HepG2 (cell line): ENCODE data around the gene JSRP1. TPM values are rescaled to one million over a fixed set of nuclear protein-coding genes. Genes with fewer than 3 reads are reported as not detected.

Experiments
- CEBPG ChIP-seq: IDR thresholded peaks from 2 replicates; pipeline ENCODE4 v1.6.1; 2016
- E2F2 ChIP-seq: sonication (generic); formaldehyde crosslinking; IDR thresholded peaks from 2 replicates; pipeline ENCODE4 v1.4.0; 2020; ENCODE audit warnings: missing genetic modification reagents, borderline replicate concordance
- ELF3 ChIP-seq: IDR thresholded peaks from 2 replicates; pipeline ENCODE4 v1.6.1; 2016; ENCODE audit warnings: missing genetic modification reagents, missing compliant biosample characterization
- JUND ChIP-seq: sonication (generic); formaldehyde crosslinking; IDR thresholded peaks from 2 replicates; pipeline ENCODE4 v1.8.0; 2022; ENCODE audit warnings: mild to moderate bottlenecking, missing genetic modification reagents
- KDM5B ChIP-seq: sonication (generic); formaldehyde crosslinking; IDR thresholded peaks from 2 replicates; pipeline ENCODE4 v1.4.0; 2020; ENCODE audit warnings: missing genetic modification reagents, mild to moderate bottlenecking, borderline replicate concordance
- MAZ ChIP-seq, 2 experiments: sonication (generic) in 1 of 2; formaldehyde crosslinking in 1 of 2; IDR thresholded peaks; 2 replicates each; pipeline versions ENCODE4 v1.5.0 to v1.6.1; 2012 to 2020; ENCODE audit warnings: low read depth in 2 of 2, mild to moderate bottlenecking in 2 of 2, borderline replicate concordance in 1 of 2, improper control_type of control experiment in 1 of 2, low read length in 1 of 2, missing genetic modification reagents in 1 of 2, moderate library complexity in 1 of 2
- MTA1 ChIP-seq: sonication (generic); formaldehyde crosslinking; IDR thresholded peaks from 2 replicates; pipeline ENCODE4 v1.4.0; 2020; ENCODE audit warnings: missing genetic modification reagents, mild to moderate bottlenecking, borderline replicate concordance
- NR0B2 ChIP-seq: sonication (generic); formaldehyde crosslinking; IDR thresholded peaks from 2 replicates; pipeline ENCODE4 v1.4.0; 2020; ENCODE audit warnings: mild to moderate bottlenecking, missing genetic modification reagents
- PAX8 ChIP-seq: sonication (generic); formaldehyde crosslinking; IDR thresholded peaks from 2 replicates; pipeline ENCODE4 v1.8.0; 2022; ENCODE audit warnings: mild to moderate bottlenecking, missing genetic modification reagents, borderline replicate concordance
- SP2 ChIP-seq: sonication (generic); formaldehyde crosslinking; IDR thresholded peaks from 2 replicates; pipeline ENCODE4 v1.5.1; 2020; ENCODE audit warnings: mild to moderate bottlenecking, missing genetic modification reagents
- SRSF1 ChIP-seq: fragments of 200-400 bp; formaldehyde crosslinking; optimal IDR thresholded peaks from 2 replicates; pipeline ENCODE3; 2017; ENCODE audit warnings: mild to moderate bottlenecking, low read depth, low read length, moderate library complexity
- SRY ChIP-seq: sonication (generic); formaldehyde crosslinking; IDR thresholded peaks from 2 replicates; pipeline ENCODE4 v1.8.0; 2022; ENCODE audit warnings: mild to moderate bottlenecking, missing genetic modification reagents
- STAG1 ChIP-seq: sonication (generic); formaldehyde crosslinking; IDR thresholded peaks from 2 replicates; pipeline ENCODE4 v1.4.0; 2020; ENCODE audit warnings: missing genetic modification reagents
- THAP8 ChIP-seq: sonication (generic); formaldehyde crosslinking; IDR thresholded peaks from 2 replicates; pipeline ENCODE4 v1.5.1; 2020; ENCODE audit warnings: missing genetic modification reagents, mild to moderate bottlenecking, borderline replicate concordance
- U2AF2 ChIP-seq: fragments of 200-400 bp; formaldehyde crosslinking; IDR thresholded peaks from 2 replicates; pipeline ENCODE4 v1.6.1; 2017; ENCODE audit warnings: low read depth, mild to moderate bottlenecking, low read length
- ZFP62 ChIP-seq: sonication (generic); formaldehyde crosslinking; IDR thresholded peaks from 2 replicates; pipeline ENCODE4 v1.4.0; 2020; ENCODE audit warnings: missing genetic modification reagents
- ZNF20 ChIP-seq: sonication (generic); formaldehyde crosslinking; IDR thresholded peaks from 2 replicates; pipeline ENCODE4 v1.4.0; 2020; ENCODE audit warnings: mild to moderate bottlenecking, moderate library complexity, missing genetic modification reagents
- ZNF292 ChIP-seq: sonication (generic); formaldehyde crosslinking; IDR thresholded peaks from 2 replicates; pipeline ENCODE4 v1.8.1; 2022; ENCODE audit warnings: mild to moderate bottlenecking, low read depth, missing genetic modification reagents, borderline replicate concordance
- ZNF543 ChIP-seq: sonication (generic); formaldehyde crosslinking; IDR thresholded peaks from 2 replicates; pipeline ENCODE4 v1.4.0; 2020; ENCODE audit warnings: mild to moderate bottlenecking, missing genetic modification reagents
- ZNF619 ChIP-seq: sonication (generic); formaldehyde crosslinking; IDR thresholded peaks from 2 replicates; pipeline ENCODE4 v1.4.0; 2020; ENCODE audit warnings: mild to moderate bottlenecking, missing genetic modification reagents
- ZNF746 ChIP-seq: sonication (generic); formaldehyde crosslinking; IDR thresholded peaks from 2 replicates; pipeline ENCODE4 v1.8.0; 2022; ENCODE audit warnings: mild to moderate bottlenecking, missing genetic modification reagents
- ZNF75D ChIP-seq: sonication (generic); formaldehyde crosslinking; IDR thresholded peaks from 2 replicates; pipeline ENCODE4 v1.8.1; 2023; ENCODE audit warnings: missing genetic modification reagents, mild to moderate bottlenecking, borderline replicate concordance
- ZNF768 ChIP-seq: sonication (generic); formaldehyde crosslinking; IDR thresholded peaks from 2 replicates; pipeline ENCODE4 v1.4.0; 2020; ENCODE audit warnings: missing genetic modification reagents
- ZNF781 ChIP-seq: sonication (generic); formaldehyde crosslinking; IDR thresholded peaks from 2 replicates; pipeline ENCODE4 v1.5.1; 2020; ENCODE audit warnings: borderline replicate concordance, mild to moderate bottlenecking, missing genetic modification reagents; ENCODE audit errors: not compliant biosample characterization
- ZNF850 ChIP-seq: sonication (generic); formaldehyde crosslinking; conservative IDR thresholded peaks from 2 replicates; pipeline ENCODE4 v1.9.0; 2021; ENCODE audit warnings: mild to moderate bottlenecking, missing genetic modification reagents
- ZZZ3 ChIP-seq: sonication (generic); formaldehyde crosslinking; IDR thresholded peaks from 2 replicates; pipeline ENCODE4 v1.4.0; 2020; ENCODE audit warnings: missing genetic modification reagents, mild to moderate bottlenecking, borderline replicate concordance
- polyA plus RNA-seq, 8 experiments: library from polyadenylated mRNA; depleted of rRNA in 3 of 8; stranded (reverse) in 7 of 8; unstranded in 1 of 8; fragments of >200 nt; fragmentation: Illumina TruSeq in 4 of 8; extraction: Trizol in 4 of 8; gene quantifications; 2 replicates each; pipeline versions ENCODE4 v1.2.1 to v1.2.3, GENCODE V29; 2011 to 2016; ENCODE audit warnings: low read depth in 4 of 8, missing spikeins in 1 of 8, mixed read lengths in 1 of 8; ENCODE audit not compliant: insufficient read depth in 1 of 8
- total RNA-seq, 5 experiments: library from RNA; depleted of rRNA; stranded (reverse); fragments of >200 nt; fragmentation: Illumina TruSeq; extraction: Trizol; gene quantifications; 2 replicates each; pipeline ENCODE4 v1.2.3, GENCODE V29; 2016; ENCODE audit warnings: low read depth in 1 of 5
- TF ChIP-seq, protein P1 (sequence below): sonication (generic); formaldehyde crosslinking; IDR thresholded peaks from 2 replicates; pipeline ENCODE4 v1.8.0; 2022; ENCODE audit warnings: mild to moderate bottlenecking, missing genetic modification reagents, moderate library complexity
- TF ChIP-seq, protein P2 (sequence below): sonication (generic); formaldehyde crosslinking; IDR thresholded peaks from 2 replicates; pipeline ENCODE4 v1.8.1; 2023; ENCODE audit warnings: mild to moderate bottlenecking, missing genetic modification reagents

Gene JSRP1
- total and polyA plus RNA-seq, 2 of the 13 experiments (the other 11 are each of a cell fraction or from before 2014, with no cell fraction given): 0.16 to 0.38 TPM

GRCh38 chr19:2242092-2242537 is 14.1 kb downstream of the JSRP1 start (continued):
- TF ChIP-seq MTA1 (no peak), ELF3 (CRISPR knock-in tag) (peak; percentile 62; the same call in 1 of the 2 replicates), ZNF543 (CRISPR knock-in tag) (peak; percentile 97), KDM5B (CRISPR knock-in tag) (peak; percentile 48; the same call in 1 of the 2 replicates), ZNF292 (peak; percentile 91; the same call in 1 of the 2 replicates), STAG1 (no peak), ZFP62 (CRISPR knock-in tag) (no peak), SRSF1 (no peak), THAP8 (CRISPR knock-in tag) (no peak), NR0B2 (CRISPR knock-in tag) (no peak), ZNF619 (CRISPR knock-in tag) (no peak), ZNF781 (CRISPR knock-in tag) (no peak), SRY (CRISPR knock-in tag) (no peak), CEBPG (no peak; the same call in 1 of the 2 replicates), ZNF768 (CRISPR knock-in tag) (no peak), ZNF746 (CRISPR knock-in tag) (peak; percentile 52; the same call in 1 of the 2 replicates), ZNF75D (no peak), ZNF850 (CRISPR knock-in tag) (no peak), SP2 (no peak), E2F2 (CRISPR knock-in tag) (no peak), ZNF20 (CRISPR knock-in tag) (no peak), PAX8 (no peak), ZZZ3 (no peak), JUND (CRISPR knock-in tag) (no peak), U2AF2 (no peak), MAZ (IDR thresholded peaks at IDR 0.05; ENCODE audit: borderline replicate concordance, low read depth, low read length) (no peak), MAZ (CRISPR knock-in tag; IDR thresholded peaks at IDR 0.05; ENCODE audit: low read depth) (no peak)
- TF ChIP-seq, protein P1, sequence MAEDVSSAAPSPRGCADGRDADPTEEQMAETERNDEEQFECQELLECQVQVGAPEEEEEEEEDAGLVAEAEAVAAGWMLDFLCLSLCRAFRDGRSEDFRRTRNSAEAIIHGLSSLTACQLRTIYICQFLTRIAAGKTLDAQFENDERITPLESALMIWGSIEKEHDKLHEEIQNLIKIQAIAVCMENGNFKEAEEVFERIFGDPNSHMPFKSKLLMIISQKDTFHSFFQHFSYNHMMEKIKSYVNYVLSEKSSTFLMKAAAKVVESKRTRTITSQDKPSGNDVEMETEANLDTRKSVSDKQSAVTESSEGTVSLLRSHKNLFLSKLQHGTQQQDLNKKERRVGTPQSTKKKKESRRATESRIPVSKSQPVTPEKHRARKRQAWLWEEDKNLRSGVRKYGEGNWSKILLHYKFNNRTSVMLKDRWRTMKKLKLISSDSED: no peak
- TF ChIP-seq, protein P2, sequence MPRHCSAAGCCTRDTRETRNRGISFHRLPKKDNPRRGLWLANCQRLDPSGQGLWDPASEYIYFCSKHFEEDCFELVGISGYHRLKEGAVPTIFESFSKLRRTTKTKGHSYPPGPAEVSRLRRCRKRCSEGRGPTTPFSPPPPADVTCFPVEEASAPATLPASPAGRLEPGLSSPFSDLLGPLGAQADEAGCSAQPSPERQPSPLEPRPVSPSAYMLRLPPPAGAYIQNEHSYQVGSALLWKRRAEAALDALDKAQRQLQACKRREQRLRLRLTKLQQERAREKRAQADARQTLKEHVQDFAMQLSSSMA (CRISPR knock-in tag): no peak
